Prostate gland (tissue), 2 donors: ENCODE measurements around the gene FASN. TPM values are rescaled to one million over a fixed set of nuclear protein-coding genes. Genes with fewer than 3 reads are reported as not detected.
A peak's percentile ranks its signal among the peaks of the same experiment; 100 is the strongest.

Experiments used
- DNase-seq: peaks from one replicate; pipeline ENCODE4 v3.0.0-alpha.2; 2019; ENCODE audit warnings: low spot score
- H3K27ac ChIP-seq, 2 donors: fragments of 200-600 bp; sonication (generic); 2 replicates each; pipeline ENCODE4 v1.5.1; 2017 to 2019
- H3K27me3 ChIP-seq: fragments of 200-600 bp; sonication (generic); replicated peaks from 2 replicates; pipeline ENCODE4 v1.5.1; 2019; ENCODE audit not compliant: insufficient read depth
- H3K36me3 ChIP-seq, 2 donors: fragments of 200-600 bp; sonication (generic); 1 replicate in 1 of 2; 2 replicates in 1 of 2; pipeline versions ENCODE4 v1.5.1 to v1.8.1; 2017 to 2019
- H3K4me1 ChIP-seq: fragments of 200-600 bp; sonication (generic); replicated peaks from 2 replicates; pipeline ENCODE4 v1.5.1; 2019
- H3K4me3 ChIP-seq, 2 donors: fragments of 200-600 bp; sonication (generic); 2 replicates each; pipeline ENCODE4 v1.5.1; 2017 to 2019
- H3K9me3 ChIP-seq: fragments of 200-600 bp; sonication (generic); 2 replicates; pipeline ENCODE4 v1.5.1; 2017
- POLR2A ChIP-seq: fragments of 450-650 bp; IDR thresholded peaks from one replicate; pipeline ENCODE4 v1.6.1; 2016; ENCODE audit warnings: antibody characterized with exemption, mild to moderate bottlenecking
- POLR2AphosphoS5 ChIP-seq: sonication (generic); formaldehyde crosslinking; IDR thresholded peaks from one replicate; pipeline ENCODE4 v1.6.1; 2017; ENCODE audit warnings: antibody characterized with exemption
- WGBS: methylation state at CpG from one replicate; pipeline ENCODE4 v1.1.5; 2018; 5-methylcytosine and 5-hydroxymethylcytosine counted together
- intact Hi-C: fragments of 100-400 bp; cut with DNase I; formaldehyde crosslinking; loops from one replicate; pipeline ENCODE4 v1.14.2; 2022
- total RNA-seq, 2 donors: library from RNA; depleted of rRNA; stranded (reverse); fragments of >200 nt; gene quantifications; one replicate each; pipeline ENCODE4 v1.1.0, GENCODE V29; 2016
- TF ChIP-seq, protein P1 (sequence below), 4 experiments: fragments of 200-600 bp in 2 of 4; fragments of 450-650 bp in 2 of 4; sonication (generic) in 2 of 4; IDR thresholded peaks; 1 replicate in 3 of 4; 2 replicates in 1 of 4; pipeline ENCODE4 v1.5.1; 2016 to 2019; ENCODE audit warnings: antibody characterized with exemption in 4 of 4, mild to moderate bottlenecking in 2 of 4, moderate library complexity in 2 of 4

Gene FASN
- total RNA-seq, 2 donors from 2014 or later = 192 to 388 TPM

DNA sequence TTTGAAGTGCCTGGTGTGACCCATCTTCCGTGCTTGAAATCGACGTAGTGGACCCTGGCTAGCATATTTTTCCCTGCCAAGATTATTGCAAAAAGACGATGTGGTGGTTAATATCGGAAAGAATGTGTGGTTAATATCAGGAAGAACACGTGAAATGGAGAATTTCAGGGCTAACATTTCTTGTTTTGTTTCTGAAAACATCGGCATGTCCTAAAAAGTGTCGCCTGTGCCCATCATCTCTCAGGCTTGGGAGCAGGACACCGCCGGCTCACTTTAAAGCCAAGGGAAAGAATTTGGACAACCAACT, 60.2 kb downstream of the FASN start:
- Histone ChIP-seq H3K9me3 (no peaks in the 10 kb centered on the region), H3K27ac (peak overlapping the region; percentile 96 to 99), H3K36me3 (no peaks in the 10 kb centered on the region), H3K27me3 (no peaks in the 10 kb centered on the region), H3K4me1 (peaks cover 11% of the 10 kb centered on the region), H3K4me3 (peak overlapping the region; percentile 72 to 81)
- no peak for DNase-seq
- 5% methylated on average over 10 of the region's 10 CpGs for WGBS
- TF ChIP-seq, protein P1, sequence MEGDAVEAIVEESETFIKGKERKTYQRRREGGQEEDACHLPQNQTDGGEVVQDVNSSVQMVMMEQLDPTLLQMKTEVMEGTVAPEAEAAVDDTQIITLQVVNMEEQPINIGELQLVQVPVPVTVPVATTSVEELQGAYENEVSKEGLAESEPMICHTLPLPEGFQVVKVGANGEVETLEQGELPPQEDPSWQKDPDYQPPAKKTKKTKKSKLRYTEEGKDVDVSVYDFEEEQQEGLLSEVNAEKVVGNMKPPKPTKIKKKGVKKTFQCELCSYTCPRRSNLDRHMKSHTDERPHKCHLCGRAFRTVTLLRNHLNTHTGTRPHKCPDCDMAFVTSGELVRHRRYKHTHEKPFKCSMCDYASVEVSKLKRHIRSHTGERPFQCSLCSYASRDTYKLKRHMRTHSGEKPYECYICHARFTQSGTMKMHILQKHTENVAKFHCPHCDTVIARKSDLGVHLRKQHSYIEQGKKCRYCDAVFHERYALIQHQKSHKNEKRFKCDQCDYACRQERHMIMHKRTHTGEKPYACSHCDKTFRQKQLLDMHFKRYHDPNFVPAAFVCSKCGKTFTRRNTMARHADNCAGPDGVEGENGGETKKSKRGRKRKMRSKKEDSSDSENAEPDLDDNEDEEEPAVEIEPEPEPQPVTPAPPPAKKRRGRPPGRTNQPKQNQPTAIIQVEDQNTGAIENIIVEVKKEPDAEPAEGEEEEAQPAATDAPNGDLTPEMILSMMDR (IDR thresholded peaks at IDR 0.05) = no peak
- no peak for TF ChIP-seq POLR2A
- no peak for TF ChIP-seq POLR2AphosphoS5
- intact Hi-C loops = loop anchor here (5.0 kb wide), 1 partner anchor 59 kb away; the partner anchor contains the start of gene FASN

DNA sequence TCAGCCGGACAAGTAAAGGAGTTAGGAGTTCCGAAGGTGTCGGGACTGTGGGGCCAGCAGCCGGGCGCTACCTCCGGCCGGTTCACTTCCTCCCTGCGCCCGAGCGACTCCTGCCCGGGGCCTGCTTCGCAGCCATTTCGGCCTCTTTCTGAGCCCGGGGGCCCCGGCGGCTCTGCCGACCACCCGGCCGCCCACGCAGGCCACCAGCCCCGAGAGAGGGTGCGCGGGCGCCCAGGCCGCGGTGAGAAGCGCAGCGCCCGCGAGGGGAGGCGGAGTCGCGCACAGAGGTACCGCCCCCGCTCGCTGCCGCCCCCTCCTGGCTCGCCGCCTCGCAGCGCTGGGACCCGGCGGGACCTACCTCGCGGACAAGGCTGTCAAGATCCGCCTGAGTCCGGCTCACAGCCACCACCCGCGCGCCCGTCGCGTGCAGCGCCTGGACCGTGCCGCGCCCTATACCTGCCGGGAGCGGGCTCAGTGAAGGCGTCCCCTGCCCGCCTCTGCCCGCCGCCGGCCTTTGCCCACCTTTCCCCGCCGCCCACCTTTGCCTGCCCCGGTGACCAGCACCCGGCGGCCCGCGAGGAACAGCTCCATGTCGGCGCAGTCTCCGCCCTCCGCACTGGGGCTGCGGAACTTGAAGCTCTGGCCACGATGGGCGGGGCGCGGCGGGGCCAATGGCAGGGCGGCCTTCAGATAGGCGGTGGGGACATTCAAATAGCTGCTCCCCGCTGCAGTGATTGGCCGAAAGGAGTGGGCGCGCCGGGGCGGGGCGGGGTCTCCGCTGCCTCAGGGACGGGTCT, 60.7 kb downstream of the FASN start, which contains the start of gene DCXR:
Gene DCXR (minus strand): TSS at position 606 of the 797 bp plus-strand sequence. CDS start 15 bp downstream, at position 591.
- TF ChIP-seq, protein P1 (IDR thresholded peaks at IDR 0.05) = peak; percentile 66 to 94 (median 82)
- TF ChIP-seq POLR2AphosphoS5 (peak; percentile 96), POLR2A (peak; percentile 95)
- DNase-seq = peak; percentile 98
- peak within 1 kb of the TSS; percentile 72 to 81 for H3K4me3 ChIP-seq
- H3K27ac ChIP-seq = peak within 1 kb of the TSS; percentile 96 to 99
- H3K9me3 ChIP-seq = no peaks in the 10 kb centered on the region
- under 1% methylated on average over 76 of the region's 92 CpGs for WGBS
- H3K36me3 ChIP-seq = no peaks in the 10 kb centered on the region
- H3K4me1 ChIP-seq = peaks cover 13% of the 10 kb centered on the region
- intact Hi-C loops = loop anchor here (5.0 kb wide), 1 partner anchor 60 kb away; the partner anchor contains the start of gene FASN
- H3K27me3 ChIP-seq = no peaks in the 10 kb centered on the region

DNA sequence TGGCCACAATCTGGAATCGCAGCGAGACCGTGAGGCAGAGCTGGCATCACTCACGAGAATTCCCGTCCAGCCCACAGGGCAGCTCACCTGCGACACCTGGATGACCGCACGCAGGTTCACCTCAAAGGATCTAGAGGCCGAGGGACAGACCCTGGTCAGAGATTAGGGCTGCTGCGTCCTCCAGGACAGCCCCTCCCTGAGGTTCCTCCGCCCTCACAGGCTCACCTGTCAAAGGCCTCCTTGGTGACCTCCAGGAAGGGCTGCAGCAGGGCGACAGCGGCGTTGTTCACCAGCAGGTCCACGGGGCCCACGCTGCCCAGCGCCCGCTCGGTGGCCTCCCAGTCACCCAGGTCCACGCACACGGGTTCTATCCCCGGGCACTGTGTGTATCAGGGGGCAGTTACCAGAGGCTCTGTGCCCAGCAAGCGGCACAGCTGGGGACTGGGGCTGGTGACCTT, 61.4 kb downstream of the FASN start:
- H3K9me3 ChIP-seq = no peaks in the 10 kb centered on the region
- DNase-seq = no peak
- TF ChIP-seq, protein P1 (IDR thresholded peaks at IDR 0.05) = no peak
- no peak for TF ChIP-seq POLR2AphosphoS5
- TF ChIP-seq POLR2A = no peak
- H3K27ac ChIP-seq = peak overlapping the region; percentile 96 to 99
- peaks cover 16% of the 10 kb centered on the region for H3K4me1 ChIP-seq
- peak overlapping the region; percentile 72 to 81 for H3K4me3 ChIP-seq
- H3K27me3 ChIP-seq = no peaks in the 10 kb centered on the region
- intact Hi-C loops = loop anchor here (5.0 kb wide), 1 partner anchor 61 kb away; the partner anchor contains the start of gene FASN
- 32% methylated on average over 23 of the region's 23 CpGs for WGBS
- no peaks in the 10 kb centered on the region for H3K36me3 ChIP-seq

DNA sequence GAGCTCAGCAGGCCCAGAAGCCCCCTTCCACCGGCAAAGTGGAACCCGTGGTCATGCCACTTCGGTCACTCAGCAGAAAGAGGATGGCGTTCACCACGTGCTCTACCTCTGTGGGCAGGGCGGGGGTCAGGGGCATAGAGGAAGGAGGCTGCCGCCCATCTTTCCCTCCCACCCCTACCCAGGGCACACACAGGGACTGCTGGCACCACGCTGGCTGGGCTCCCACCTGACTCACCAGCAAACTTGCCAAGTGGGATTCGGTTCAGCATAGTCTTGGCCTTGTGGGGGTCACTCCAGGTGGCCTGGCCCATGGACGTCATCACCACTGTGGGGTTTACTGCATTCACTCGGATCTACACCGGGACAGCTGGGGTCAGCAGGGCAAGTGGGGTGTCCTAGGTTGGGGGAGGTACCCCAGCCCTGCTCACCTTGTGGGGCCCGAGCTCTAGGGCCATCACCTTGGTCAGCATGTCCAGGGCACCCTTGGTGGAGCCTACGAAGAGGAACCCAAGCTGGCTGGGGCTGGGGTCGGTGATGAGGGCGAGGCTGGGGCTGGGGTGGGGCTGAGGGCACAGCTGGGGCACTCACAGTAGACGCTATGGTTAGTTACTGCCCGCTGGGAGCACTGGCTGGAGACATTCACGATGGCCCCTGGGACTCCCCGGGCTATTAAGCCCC, 61.9 kb downstream of the FASN start:
- H3K4me3 ChIP-seq = peak overlapping the region; percentile 72 to 81
- intact Hi-C loops = loop anchor here (5.0 kb wide), 1 partner anchor 61 kb away; the partner anchor contains the start of gene FASN
- WGBS = 80% methylated on average over 19 of the region's 20 CpGs

More for the DNA sequence above, 61.9 kb downstream of the FASN start:
- Histone ChIP-seq H3K36me3 (no peaks in the 10 kb centered on the region), H3K9me3 (no peaks in the 10 kb centered on the region), H3K27me3 (no peaks in the 10 kb centered on the region), H3K4me1 (peaks cover 16% of the 10 kb centered on the region), H3K27ac (peak overlapping the region; percentile 96 to 99)
- DNase-seq = no peak
- TF ChIP-seq POLR2AphosphoS5 = no peak
- TF ChIP-seq, protein P1 (IDR thresholded peaks at IDR 0.05) = no peak
- no peak for TF ChIP-seq POLR2A
